Smooth muscle cell (in vitro differentiated cells): ENCODE results near the gene LMAN1L. TPM values are rescaled to one million over a fixed set of nuclear protein-coding genes. Genes with fewer than 3 reads are reported as not detected.
A peak's percentile ranks its signal among the peaks of the same experiment; 100 is the strongest.

Source experiments
- DNase-seq: peaks from one replicate; lab custom pipeline; 2025; ENCODE audit not compliant: unreplicated experiment; lab: John Stamatoyannopoulos, UW
- H2AFZ ChIP-seq: fragments of 200-600 bp; sonication (generic); 2 replicates; pipeline ENCODE4 v1.6.0; 2016; ENCODE audit warnings: antibody characterized with exemption, low read depth, mild to moderate bottlenecking
- H3F3A ChIP-seq: fragments of 200-600 bp; sonication (generic); 2 replicates; pipeline ENCODE4 v1.6.0; 2017; ENCODE audit warnings: antibody characterized with exemption, low read depth
- H3K27ac ChIP-seq: fragments of 200-600 bp; sonication (generic); 2 replicates; pipeline ENCODE4 v1.5.1; 2016; ENCODE audit warnings: low read depth, mild to moderate bottlenecking
- H3K27me3 ChIP-seq: fragments of 200-600 bp; sonication (generic); 2 replicates; pipeline ENCODE4 v1.6.1; 2016; ENCODE audit warnings: low read depth, mild to moderate bottlenecking
- H3K36me3 ChIP-seq: fragments of 200-600 bp; sonication (generic); 2 replicates; pipeline ENCODE4 v1.5.1; 2016; ENCODE audit warnings: low read depth
- H3K4me1 ChIP-seq: fragments of 200-600 bp; sonication (generic); 2 replicates; pipeline ENCODE4 v1.5.1; 2016; ENCODE audit warnings: low read depth
- H3K4me2 ChIP-seq: fragments of 200-600 bp; sonication (generic); 2 replicates; pipeline ENCODE4 v1.6.0; 2016; ENCODE audit warnings: mild to moderate bottlenecking
- H3K4me3 ChIP-seq: fragments of 200-600 bp; sonication (generic); 2 replicates; pipeline ENCODE4 v1.5.1; 2016; ENCODE audit warnings: mild to moderate bottlenecking
- H3K79me2 ChIP-seq: fragments of 200-600 bp; sonication (generic); 2 replicates; pipeline ENCODE4 v1.6.0; 2016; ENCODE audit warnings: low read depth, mild to moderate bottlenecking
- H3K9ac ChIP-seq: fragments of 200-600 bp; sonication (generic); 2 replicates; pipeline ENCODE4 v1.6.0; 2016; ENCODE audit warnings: low read depth
- H3K9me3 ChIP-seq: fragments of 200-600 bp; sonication (generic); replicated peaks from 2 replicates; pipeline ENCODE4 v1.5.1; 2016; ENCODE audit warnings: low read depth
- H4K20me1 ChIP-seq: fragments of 200-600 bp; sonication (generic); 2 replicates; pipeline ENCODE4 v1.6.0; 2016; ENCODE audit warnings: low read depth
- WGBS: methylation state at CpG from one replicate; pipeline ENCODE4 v1.1.7; 2016; ENCODE audit warnings: low lambda C conversion rate; 5-methylcytosine and 5-hydroxymethylcytosine counted together
- polyA plus RNA-seq: library from polyadenylated mRNA; unstranded; fragments of >200 nt; fragmentation: Nextera tagmentation; extraction: Ambion mirVana; gene quantifications from 2 replicates; pipeline ENCODE4 v1.2.1, GENCODE V29; 2016
- total RNA-seq: library from RNA; depleted of rRNA; stranded (reverse); fragments of >200 nt; gene quantifications from 2 replicates; pipeline ENCODE4 v1.2.3, GENCODE V29; 2014
- TF ChIP-seq, protein P1 (sequence below): fragments of 200-600 bp; sonication (generic); IDR thresholded peaks from 2 replicates; pipeline ENCODE4 v1.5.1; 2017; ENCODE audit warnings: borderline replicate concordance, mild to moderate bottlenecking, antibody characterized with exemption; ENCODE audit not compliant: insufficient read depth, poor library complexity, severe bottlenecking

The LMAN1L gene
- total and polyA plus RNA-seq, 2 experiments from 2014 or later, result not detected

DNA sequence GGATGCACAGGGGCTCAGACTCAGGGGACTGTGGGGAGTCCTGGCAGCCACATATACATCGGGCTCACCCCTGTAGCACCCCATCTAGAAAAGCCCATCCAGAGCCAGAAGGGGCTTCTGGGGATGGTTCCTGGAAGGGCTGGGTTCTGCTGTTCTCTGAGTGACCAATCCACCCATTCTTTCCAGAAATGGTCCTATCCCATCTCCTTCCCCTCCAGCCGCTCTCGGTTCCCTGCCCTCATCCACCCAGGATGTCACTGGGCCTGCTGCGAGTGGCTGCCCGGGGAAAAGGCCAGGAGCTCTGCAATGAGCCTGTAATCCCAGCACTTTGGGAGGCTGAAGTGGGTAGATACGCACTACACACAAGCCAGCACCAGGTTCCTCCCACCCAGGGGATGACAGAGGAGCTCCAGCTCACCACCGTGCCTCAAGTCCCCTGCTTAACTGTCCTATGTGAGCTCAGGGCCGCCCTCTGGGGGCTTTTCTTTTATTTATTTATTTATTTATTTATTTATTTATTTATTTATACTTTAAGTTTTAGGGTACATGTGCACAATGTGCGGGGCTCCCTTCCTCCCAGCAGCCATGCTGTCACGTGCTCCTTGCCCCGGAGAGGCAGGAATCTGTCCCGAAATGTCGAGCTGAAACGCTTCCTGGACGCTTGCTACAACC lies 44.4 kb upstream of the LMAN1L start:
- TF ChIP-seq, protein P1, sequence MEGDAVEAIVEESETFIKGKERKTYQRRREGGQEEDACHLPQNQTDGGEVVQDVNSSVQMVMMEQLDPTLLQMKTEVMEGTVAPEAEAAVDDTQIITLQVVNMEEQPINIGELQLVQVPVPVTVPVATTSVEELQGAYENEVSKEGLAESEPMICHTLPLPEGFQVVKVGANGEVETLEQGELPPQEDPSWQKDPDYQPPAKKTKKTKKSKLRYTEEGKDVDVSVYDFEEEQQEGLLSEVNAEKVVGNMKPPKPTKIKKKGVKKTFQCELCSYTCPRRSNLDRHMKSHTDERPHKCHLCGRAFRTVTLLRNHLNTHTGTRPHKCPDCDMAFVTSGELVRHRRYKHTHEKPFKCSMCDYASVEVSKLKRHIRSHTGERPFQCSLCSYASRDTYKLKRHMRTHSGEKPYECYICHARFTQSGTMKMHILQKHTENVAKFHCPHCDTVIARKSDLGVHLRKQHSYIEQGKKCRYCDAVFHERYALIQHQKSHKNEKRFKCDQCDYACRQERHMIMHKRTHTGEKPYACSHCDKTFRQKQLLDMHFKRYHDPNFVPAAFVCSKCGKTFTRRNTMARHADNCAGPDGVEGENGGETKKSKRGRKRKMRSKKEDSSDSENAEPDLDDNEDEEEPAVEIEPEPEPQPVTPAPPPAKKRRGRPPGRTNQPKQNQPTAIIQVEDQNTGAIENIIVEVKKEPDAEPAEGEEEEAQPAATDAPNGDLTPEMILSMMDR, result no peak
- Histone ChIP-seq H2AFZ (no peak overlapping the region), H3K4me3 (no peak overlapping the region), H3K79me2 (no peaks in the 10 kb centered on the region), H3F3A (no peaks in the 10 kb centered on the region), H3K9me3 (no peaks in the 10 kb centered on the region), H4K20me1 (no peaks in the 10 kb centered on the region), H3K27me3 (no peaks in the 10 kb centered on the region), H3K27ac (no peak overlapping the region), H3K4me2 (peak overlapping the region; percentile 33), H3K36me3 (no peaks in the 10 kb centered on the region), H3K9ac (no peak overlapping the region), H3K4me1 (peaks cover 3% of the 10 kb centered on the region)
- DNase-seq, result no peak
- 58% methylated on average over 15 of the region's 15 CpGs for WGBS

DNA sequence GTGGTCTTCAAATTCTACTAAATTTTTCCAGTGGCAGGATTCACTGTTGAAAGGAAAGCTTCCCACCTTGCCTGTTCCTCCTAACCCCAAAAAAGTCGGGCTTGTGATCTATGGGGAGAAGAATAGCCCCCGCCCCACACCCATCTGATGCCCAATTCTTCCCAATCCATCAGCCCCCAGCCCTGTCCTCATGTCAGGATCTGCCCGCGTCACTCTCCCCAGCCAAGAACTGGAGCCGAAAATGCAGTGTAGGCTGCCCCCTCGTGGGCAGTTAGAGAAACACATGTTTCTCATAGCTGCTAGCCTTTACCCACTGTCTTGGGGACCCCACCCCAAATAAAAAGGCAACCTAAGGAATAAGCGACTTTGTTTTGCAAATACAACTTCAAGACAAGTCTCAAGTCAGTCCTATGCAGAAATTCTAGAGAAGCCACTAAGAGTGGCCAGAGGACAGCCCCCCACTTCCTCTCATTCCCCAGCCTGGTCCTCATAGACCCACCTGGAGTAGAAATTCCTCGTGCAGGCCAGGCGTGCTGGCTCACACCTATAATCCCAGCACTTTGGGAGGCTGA lies 43.8 kb upstream of the LMAN1L start:
- Histone ChIP-seq H3K9ac (no peak overlapping the region), H3K79me2 (no peaks in the 10 kb centered on the region), H3K9me3 (no peaks in the 10 kb centered on the region), H4K20me1 (no peaks in the 10 kb centered on the region), H3K4me3 (no peak overlapping the region), H2AFZ (no peak overlapping the region), H3K27ac (no peak overlapping the region), H3K4me2 (peak overlapping the region; percentile 33), H3K27me3 (no peaks in the 10 kb centered on the region), H3F3A (no peaks in the 10 kb centered on the region), H3K36me3 (no peaks in the 10 kb centered on the region), H3K4me1 (peaks cover 3% of the 10 kb centered on the region)
- peak; percentile 16 for DNase-seq
- 12% methylated on average over 9 of the region's 9 CpGs for WGBS
- TF ChIP-seq, protein P1, result peak; percentile 89

DNA sequence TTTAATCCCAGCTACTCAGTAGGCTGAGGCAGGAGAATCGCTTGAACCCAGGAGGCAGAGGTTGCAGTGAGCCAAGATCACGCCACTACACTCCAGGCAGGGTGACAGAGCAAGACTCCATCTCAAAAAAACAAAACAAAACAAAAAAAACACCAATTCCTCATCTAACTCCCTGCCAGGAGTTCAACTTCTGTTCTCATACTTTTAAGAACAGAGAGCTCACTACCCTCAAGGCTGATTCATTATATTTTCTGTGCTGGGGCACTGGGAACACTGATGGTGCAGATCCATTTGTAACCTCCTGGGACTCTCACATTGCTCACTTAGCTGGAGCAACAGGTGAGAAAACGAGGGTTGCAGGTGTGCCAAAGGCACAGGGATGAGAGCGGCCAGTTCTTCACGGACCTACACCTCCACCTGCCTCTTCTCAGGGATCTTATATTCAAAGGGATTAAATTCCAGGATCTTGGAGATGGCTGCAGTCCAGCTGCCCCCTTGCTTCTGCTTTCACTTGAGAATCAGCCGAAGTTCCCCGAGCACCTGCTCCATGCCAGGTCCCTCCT lies 43.1 kb upstream of the LMAN1L start:
- peaks cover 3% of the 10 kb centered on the region for H3K4me1 ChIP-seq
- H3F3A ChIP-seq, result no peaks in the 10 kb centered on the region
- no peak overlapping the region for H3K4me2 ChIP-seq
- WGBS, result 68% methylated on average over 7 of the region's 7 CpGs
- no peaks in the 10 kb centered on the region for H3K27me3 ChIP-seq
- H3K27ac ChIP-seq, result no peak overlapping the region
- H3K4me3 ChIP-seq, result no peak overlapping the region
- H3K9ac ChIP-seq, result no peak overlapping the region
- H2AFZ ChIP-seq, result no peak overlapping the region
- TF ChIP-seq, protein P1, result no peak
- no peaks in the 10 kb centered on the region for H3K79me2 ChIP-seq
- H4K20me1 ChIP-seq, result no peaks in the 10 kb centered on the region
- DNase-seq, result no peak
- H3K9me3 ChIP-seq, result no peaks in the 10 kb centered on the region
- H3K36me3 ChIP-seq, result no peaks in the 10 kb centered on the region
